RWPE2 (cell line): ENCODE data around the gene CFDP1.

Source experiments
- ATAC-seq: fragments of 200-7000 bp; cut with Tn5 transposase; 3 replicates; pipeline ENCODE4 v1.9.1; 2021; ENCODE audit warnings: low read depth
- DNase-seq: peaks from one replicate; pipeline ENCODE4 v3.0.0-alpha.2; 2020; ENCODE audit warnings: low spot score
- H3K27ac ChIP-seq: fragments of 450-650 bp; 2 replicates; pipeline ENCODE4 v1.5.1; 2017; ENCODE audit warnings: mild to moderate bottlenecking; ENCODE audit not compliant: poor library complexity, severe bottlenecking
- H3K27me3 ChIP-seq: fragments of 250-450 bp; sonication (Bioruptor Pico); 2 replicates; pipeline ENCODE4 v1.5.1; 2021; ENCODE audit warnings: mild to moderate bottlenecking, moderate library complexity; ENCODE audit not compliant: insufficient read depth, poor library complexity, severe bottlenecking
- H3K36me3 ChIP-seq: fragments of 250-450 bp; sonication (Bioruptor Pico); 2 replicates; pipeline ENCODE4 v1.5.1; 2020; ENCODE audit warnings: low read depth, mild to moderate bottlenecking, moderate library complexity
- H3K4me1 ChIP-seq: fragments of 250-450 bp; sonication (Bioruptor Pico); 2 replicates; pipeline ENCODE4 v1.5.1; 2021; ENCODE audit warnings: mild to moderate bottlenecking, moderate library complexity; ENCODE audit not compliant: insufficient read depth, poor library complexity, severe bottlenecking
- H3K4me3 ChIP-seq: fragments of 250-450 bp; sonication (Bioruptor Pico); 2 replicates; pipeline ENCODE4 v1.5.1; 2021; ENCODE audit warnings: mild to moderate bottlenecking, moderate library complexity; ENCODE audit not compliant: severe bottlenecking
- H3K9me3 ChIP-seq: fragments of 250-450 bp; sonication (Bioruptor Pico); 2 replicates; pipeline ENCODE4 v1.5.1; 2021; ENCODE audit warnings: mild to moderate bottlenecking, moderate library complexity; ENCODE audit not compliant: severe bottlenecking
- CTCF ChIP-seq: fragments of 450-650 bp; IDR thresholded peaks from one replicate; pipeline ENCODE4 v1.5.1; 2017; ENCODE audit warnings: mild to moderate bottlenecking, moderate library complexity; ENCODE audit not compliant: poor library complexity, severe bottlenecking

The CFDP1 gene

DNA sequence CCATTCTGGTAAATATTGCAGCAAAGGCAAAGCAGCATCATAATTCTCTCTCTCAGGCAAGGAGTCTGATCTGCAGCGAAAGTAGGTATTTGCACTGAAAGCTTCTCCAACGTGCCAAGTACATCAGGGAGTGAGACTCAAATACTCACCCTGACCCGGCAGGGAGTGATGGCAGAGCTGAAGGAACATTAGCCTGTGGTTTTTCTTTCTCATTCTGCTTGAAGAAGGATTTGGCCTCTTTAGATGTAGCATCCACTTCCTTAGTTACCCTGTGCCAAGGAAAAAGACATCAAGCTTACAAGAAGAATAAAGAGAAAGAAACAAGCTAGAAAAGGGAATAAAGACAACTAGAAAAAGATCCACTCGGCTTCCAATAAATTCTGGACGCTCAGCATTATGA, 38.4 kb downstream of the CFDP1 start:
- H3K36me3 ChIP-seq: peaks cover 56% of the 10 kb centered on the region
- DNase-seq (no peak), ATAC-seq (no peak)
- TF ChIP-seq CTCF: no peak
- no peaks in the 10 kb centered on the region for H3K9me3 ChIP-seq
- H3K27ac ChIP-seq: no peak overlapping the region
- H3K4me1 ChIP-seq: no peaks in the 10 kb centered on the region
- no peak overlapping the region for H3K4me3 ChIP-seq
- H3K27me3 ChIP-seq: no peaks in the 10 kb centered on the region

DNA sequence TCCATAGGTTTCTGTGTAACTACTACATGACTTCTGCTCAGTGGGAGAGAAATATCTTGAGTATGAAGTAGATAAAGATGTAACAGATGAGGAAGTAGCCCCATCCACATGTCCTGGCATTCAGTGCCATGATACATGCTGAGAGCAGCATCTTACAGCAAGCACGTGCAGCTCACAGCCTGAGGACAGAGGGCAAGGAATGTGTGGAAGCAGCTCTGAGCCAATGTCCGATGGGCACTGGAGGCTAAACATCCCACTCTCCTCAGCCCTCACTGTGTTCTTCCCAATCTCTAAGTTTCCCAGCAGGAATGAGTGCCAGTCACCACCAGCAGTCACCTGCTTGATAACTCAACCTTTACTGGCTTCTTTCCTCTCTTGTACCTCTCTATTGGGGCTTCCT, 40.4 kb downstream of the CFDP1 start:
- TF ChIP-seq CTCF: no peak
- ATAC-seq: no peak
- Histone ChIP-seq H3K27ac (no peak overlapping the region), H3K9me3 (no peaks in the 10 kb centered on the region), H3K36me3 (peaks cover 63% of the 10 kb centered on the region), H3K4me1 (no peaks in the 10 kb centered on the region), H3K4me3 (no peak overlapping the region), H3K27me3 (no peaks in the 10 kb centered on the region)
- no peak for DNase-seq

DNA sequence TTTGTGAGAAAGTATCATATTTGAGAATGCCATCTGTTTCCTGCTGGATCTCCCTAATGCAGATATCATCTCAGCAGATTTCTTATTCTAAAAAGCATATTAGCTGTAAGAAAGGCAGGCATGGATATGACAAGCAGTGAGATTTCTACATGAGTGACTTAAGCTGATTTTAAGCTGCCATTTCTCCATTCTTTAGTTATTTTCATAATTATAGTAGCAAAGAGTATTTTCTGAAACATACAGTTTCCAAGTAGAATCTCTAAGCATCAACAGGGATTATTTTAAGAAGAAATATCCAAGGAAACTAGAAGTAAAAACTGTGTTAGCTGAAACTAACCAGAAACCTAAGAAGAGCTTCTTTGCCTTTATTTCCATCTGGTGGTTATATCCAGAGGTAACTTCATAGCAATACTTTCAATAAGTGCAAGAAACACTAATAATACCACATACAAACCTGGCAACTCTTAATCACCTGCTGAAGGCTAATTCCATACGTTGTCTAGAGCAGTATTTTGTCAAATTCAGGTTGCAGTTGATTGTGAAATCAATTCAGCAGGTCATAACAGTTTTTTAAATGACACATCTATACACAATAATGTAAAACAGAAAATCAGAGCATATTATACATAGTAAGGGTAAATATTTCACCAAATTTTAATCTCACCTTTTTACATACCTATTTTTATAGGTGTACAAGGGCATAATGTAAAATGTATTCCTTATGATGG, 42.2 kb downstream of the CFDP1 start:
- Histone ChIP-seq H3K36me3 (peaks cover 63% of the 10 kb centered on the region), H3K9me3 (no peaks in the 10 kb centered on the region), H3K27ac (no peak overlapping the region), H3K4me1 (no peaks in the 10 kb centered on the region), H3K27me3 (no peaks in the 10 kb centered on the region), H3K4me3 (no peak overlapping the region)
- TF ChIP-seq CTCF: no peak
- ATAC-seq (no peak), DNase-seq (no peak)

- DNase-seq: no peak
- no peak overlapping the region for H3K4me3 ChIP-seq
- TF ChIP-seq CTCF: no peak
- ATAC-seq: no peak
- H3K27me3 ChIP-seq: no peaks in the 10 kb centered on the region
- H3K4me1 ChIP-seq: peaks cover 8% of the 10 kb centered on the region
- no peaks in the 10 kb centered on the region for H3K9me3 ChIP-seq
- H3K36me3 ChIP-seq: peaks cover 53% of the 10 kb centered on the region
- H3K27ac ChIP-seq: no peak overlapping the region
These were observed 44.1 kb downstream of the CFDP1 start for GRCh38 chr16:75389096-75389690.

- H3K4me3 ChIP-seq: no peak overlapping the region
- H3K27me3 ChIP-seq: no peaks in the 10 kb centered on the region
- peaks cover 44% of the 10 kb centered on the region for H3K36me3 ChIP-seq
- ATAC-seq (no peak), DNase-seq (no peak)
- no peak overlapping the region for H3K27ac ChIP-seq
- no peaks in the 10 kb centered on the region for H3K9me3 ChIP-seq
- TF ChIP-seq CTCF: no peak
- peaks cover 11% of the 10 kb centered on the region for H3K4me1 ChIP-seq
These were observed 45.4 kb downstream of the CFDP1 start for GRCh38 chr16:75387951-75388350.
